ENCODE results near the gene ARRDC3.

GRCh38 chr5:91352831-91353695 is 30.1 kb downstream of the ARRDC3 start:
- TF ChIP-seq CTCF (IDR thresholded peaks at IDR 0.05) (no peak), REST (IDR thresholded peaks at IDR 0.05; ENCODE audit: insufficient read depth in 1 of 2, low read depth in 2 of 2, low read length in 1 of 2) (no peak)
